GM18499 (cell line): ENCODE results near the gene MED25.
"Not testable (repeated sequence)": the region's sequence is repeated elsewhere in the genome, so short reads cannot be mapped to it uniquely, and the experiment has no call there.

Experiments used
- ATAC-seq: cut with Tn5 transposase; IDR thresholded peaks from one replicate; pipeline ENCODE4 v1.9.1; 2021; ENCODE audit warnings: moderate number of reproducible peaks; ENCODE audit not compliant: insufficient read depth, unreplicated experiment

The MED25 gene

GRCh38 chr19:49812997-49813861 is 4.9 kb upstream of the MED25 start, which contains the start of gene FUZ:
Gene FUZ, minus strand, starts transcription at chr19:49813292. Its CDS starts 186 bp downstream, at chr19:49813106.
- peak; percentile 42 for ATAC-seq

GRCh38 chr19:49814010-49814409 is 4.1 kb upstream of the MED25 start:
- ATAC-seq: no peak

- ATAC-seq: no peak
These were observed 1.5 kb upstream of the MED25 start for GRCh38 chr19:49816590-49816989.

DNA sequence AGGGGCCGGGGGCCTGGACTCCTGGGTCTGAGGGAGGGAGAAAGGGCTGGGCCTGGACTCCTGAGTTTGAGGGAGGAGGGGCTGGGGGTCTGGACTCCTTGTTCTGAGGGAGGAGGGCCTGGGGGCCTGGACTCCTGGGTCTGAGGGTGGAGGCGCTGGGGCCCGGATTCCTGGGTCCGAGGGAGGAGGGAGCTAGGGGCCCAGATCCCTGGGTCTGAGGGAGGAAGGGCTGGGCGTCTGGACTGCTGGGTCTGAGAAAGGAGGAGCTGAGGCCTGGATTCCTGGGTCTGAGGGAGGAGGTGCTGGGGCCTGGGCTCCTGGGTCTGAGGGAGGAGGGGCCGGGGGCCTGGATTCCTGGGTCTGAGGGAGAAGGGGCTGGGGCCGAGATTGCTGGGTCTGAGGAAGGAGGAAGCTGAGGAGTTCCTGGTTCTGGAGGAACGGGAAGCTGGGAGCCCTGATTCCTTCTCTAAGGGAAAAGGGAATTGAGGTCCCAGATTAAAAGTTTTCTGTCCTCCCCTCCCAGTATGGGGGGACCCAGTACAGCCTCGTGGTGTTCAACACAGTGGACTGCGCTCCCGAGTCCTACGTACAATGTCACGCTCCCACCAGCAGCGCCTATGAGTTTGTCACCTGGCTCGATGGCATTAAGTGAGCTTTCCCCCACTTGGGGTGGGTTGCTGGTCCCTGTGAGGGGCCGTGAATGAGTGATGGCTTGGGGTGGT is 721 bp downstream of the MED25 start:
- ATAC-seq: no peak

DNA sequence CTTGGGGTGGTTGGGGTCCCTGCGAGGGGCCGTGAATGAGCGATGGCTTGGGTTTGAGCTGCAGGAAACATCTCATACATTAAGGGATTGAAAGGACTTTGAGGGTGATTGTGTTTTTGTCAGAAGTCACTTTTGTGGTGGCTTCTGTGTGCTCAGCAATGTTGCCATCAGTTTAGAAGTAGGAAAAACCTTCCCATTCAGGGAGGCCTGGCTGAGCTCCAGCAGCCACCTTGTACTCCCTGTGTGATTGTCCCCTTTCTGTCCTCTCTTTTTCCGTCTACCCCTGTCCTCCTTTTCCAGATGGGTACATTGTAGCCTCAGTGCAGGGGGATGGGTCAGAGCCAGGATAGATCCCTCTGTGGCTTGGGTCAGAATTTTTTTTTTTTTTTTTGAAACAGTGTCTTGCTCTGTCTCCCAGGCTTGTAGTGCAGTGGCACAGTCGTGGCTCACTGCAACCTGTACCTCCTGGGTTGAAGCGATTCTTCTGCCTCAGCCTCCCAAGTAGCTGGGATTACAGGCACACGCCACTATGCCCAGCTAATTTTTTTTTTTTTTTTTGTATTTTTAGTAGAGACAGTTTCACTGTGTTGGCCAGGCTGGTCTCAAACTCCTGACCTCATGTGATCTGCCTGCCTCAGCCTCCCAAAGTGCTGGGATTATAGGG is 1.5 kb downstream of the MED25 start:
- not testable (repeated sequence) for ATAC-seq

GRCh38 chr19:49820125-49820524 is 2.0 kb downstream of the MED25 start:
- no peak for ATAC-seq

- ATAC-seq: no peak
These were observed 5.4 kb downstream of the MED25 start for GRCh38 chr19:49823472-49823871.

- no peak for ATAC-seq
These were observed 6.6 kb downstream of the MED25 start for GRCh38 chr19:49824662-49825061.

GRCh38 chr19:49827034-49827433 is 8.9 kb downstream of the MED25 start:
- no peak for ATAC-seq

GRCh38 chr19:49829200-49829599 is 11.1 kb downstream of the MED25 start:
- ATAC-seq: no peak

DNA sequence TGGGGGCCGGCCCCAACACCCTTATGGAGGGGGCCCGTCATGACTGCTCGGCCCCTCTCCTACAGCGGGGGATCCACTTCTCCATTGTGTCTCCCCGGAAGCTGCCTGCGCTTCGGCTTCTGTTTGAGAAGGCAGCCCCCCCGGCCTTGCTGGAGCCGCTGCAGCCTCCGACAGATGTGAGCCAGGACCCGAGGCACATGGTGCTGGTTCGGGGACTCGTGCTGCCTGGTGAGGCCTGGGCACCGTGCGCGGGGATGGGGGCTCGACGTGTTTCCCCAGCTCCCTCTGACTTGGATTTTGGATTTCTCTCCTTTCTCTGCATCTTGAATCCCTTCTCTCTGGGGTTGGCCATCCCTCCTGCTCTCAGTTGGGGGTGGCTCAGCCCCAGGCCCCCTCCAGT is 11.6 kb downstream of the MED25 start:
- no peak for ATAC-seq

DNA sequence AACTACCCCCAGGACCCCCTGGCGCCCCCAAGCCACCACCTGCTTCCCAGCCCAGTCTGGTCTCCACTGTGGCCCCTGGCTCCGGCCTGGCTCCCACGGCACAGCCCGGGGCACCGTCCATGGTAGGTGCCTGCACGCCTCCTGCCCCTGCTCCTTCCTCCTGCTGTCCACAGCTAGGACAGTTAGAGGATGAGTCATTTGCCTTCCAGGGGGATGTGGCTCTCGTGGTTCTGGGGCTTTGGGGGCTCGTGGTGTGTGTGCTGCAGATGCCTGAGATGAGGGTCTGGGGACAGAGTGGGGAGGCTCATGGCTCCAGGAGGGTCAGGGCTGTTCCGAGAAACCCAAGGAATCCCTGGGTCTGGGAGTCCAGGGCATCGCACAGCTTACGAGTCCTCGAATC is 12.7 kb downstream of the MED25 start:
- ATAC-seq: no peak

DNA sequence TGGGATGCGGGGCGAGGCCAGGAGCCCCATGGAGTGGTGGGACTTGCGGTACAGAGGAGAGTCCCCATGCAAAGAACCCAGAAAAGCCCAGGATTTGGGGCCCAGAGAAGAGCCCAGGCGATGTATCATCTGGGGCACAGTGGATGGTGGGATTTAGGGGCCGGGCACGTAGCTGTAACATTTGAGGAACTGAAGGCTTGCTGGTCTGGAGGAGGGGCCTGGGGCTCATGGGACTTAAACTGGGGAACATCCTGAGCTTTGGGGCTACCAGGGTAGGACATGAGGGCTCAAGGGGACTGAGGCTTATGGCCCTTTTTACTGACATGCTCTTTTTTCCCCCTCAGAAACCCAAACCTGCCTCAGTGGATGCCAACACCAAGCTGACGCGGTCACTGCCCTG is 13.5 kb downstream of the MED25 start:
- no peak for ATAC-seq

DNA sequence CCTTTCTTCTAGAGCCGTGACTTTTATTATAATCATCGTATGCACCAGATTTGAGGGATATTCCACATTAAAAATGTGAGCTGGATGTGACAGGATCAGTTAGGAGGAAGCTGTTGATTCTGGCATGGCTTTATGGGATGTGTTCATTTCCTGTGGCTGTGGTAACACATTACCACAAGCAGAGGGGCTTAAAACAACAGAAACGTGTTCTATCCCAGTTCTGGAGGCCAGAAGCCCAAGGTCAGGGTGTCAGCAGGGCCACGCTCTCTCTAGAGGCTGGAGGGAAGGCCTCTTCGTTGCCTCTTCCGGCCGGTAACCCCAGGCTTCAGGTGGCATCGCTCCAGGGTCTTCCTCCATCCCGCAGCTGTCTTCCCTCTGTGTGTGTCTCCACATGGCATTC is 14.5 kb downstream of the MED25 start:
- ATAC-seq: no peak

DNA sequence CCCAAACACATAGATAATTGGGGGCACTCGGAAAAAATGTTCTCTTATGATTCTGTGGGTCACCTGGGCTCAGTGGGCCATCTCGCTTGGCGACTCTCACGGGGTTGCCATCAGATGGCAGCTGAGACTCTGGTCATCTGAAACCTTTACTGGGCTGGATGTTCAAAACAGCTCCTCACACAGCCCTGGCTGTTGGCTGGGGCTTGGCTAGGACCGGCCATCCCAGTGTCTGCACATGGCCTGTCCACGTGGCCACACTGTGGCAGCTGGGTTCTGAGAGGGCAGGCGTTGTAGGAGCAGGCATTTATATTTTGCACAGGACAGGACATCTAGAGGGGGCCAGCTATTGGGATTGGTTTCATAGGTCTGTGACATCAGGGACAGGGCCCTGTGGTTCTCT is 15.5 kb downstream of the MED25 start:
- ATAC-seq: no peak

GRCh38 chr19:49835562-49835961 is 17.5 kb downstream of the MED25 start:
- no peak for ATAC-seq

- ATAC-seq: no peak
These were observed 18.3 kb downstream of the MED25 start for GRCh38 chr19:49836176-49837008.

DNA sequence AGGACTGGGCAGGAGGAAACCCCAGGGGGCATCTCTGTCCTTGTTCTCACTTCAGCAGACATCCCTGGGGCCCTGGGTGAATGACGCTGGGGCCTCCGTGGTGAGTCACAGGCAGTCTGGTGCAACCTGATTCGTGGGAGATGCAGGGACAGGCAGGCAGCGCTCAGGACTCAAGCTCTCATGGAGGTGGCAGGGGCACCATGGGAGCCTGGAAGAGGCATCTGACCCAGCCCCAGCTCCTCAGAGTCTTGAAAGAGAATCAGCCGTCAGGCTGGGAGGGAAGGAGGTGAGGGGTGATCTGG is 18.9 kb downstream of the MED25 start:
- no peak for ATAC-seq

DNA sequence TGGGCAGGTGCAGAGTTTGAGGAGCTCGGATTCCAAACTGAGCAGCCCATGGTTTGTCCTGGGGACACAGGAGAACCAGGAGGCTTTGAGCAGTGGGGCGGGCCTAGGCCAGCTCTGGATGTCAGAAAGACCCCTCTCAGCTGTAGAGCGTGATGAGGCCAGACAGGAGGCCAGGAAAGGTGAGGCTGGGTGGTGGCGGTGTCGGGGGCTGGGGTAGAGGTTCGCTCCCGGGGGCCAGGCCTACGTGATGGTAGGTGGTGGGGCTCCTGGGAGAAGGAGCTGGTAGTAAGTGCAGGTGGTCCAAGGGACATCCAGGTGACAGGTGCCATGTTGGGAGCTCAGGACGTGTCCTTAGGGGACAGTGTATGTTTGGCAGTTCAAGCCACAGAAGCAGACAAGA is 19.3 kb downstream of the MED25 start:
- ATAC-seq: no peak

GRCh38 chr19:49838885-49839588 is 20.9 kb downstream of the MED25 start:
- no peak for ATAC-seq
